D341Med (cell line): ENCODE results near the gene SPNS2.
A peak's percentile ranks its signal among the peaks of the same experiment; 100 is the strongest.

Experiments
- DNase-seq: peaks from one replicate; pipeline ENCODE4 v3.0.0; 2012; ENCODE audit warnings: low spot score

SPNS2 gene

GRCh38 chr17:4550534-4551039 is 51.9 kb downstream of the SPNS2 start:
- no peak for DNase-seq

- DNase-seq = no peak
Measured at GRCh38 chr17:4551141-4551540, 52.5 kb downstream of the SPNS2 start.

GRCh38 chr17:4551796-4552525 is 53.3 kb downstream of the SPNS2 start:
- no peak for DNase-seq

GRCh38 chr17:4553669-4554068 is 55.0 kb downstream of the SPNS2 start:
- no peak for DNase-seq

GRCh38 chr17:4554441-4554996 is 55.8 kb downstream of the SPNS2 start:
- DNase-seq = no peak

- DNase-seq = peak; percentile 95
Measured at GRCh38 chr17:4554997-4555799, 56.5 kb downstream of the SPNS2 start, which contains the start of gene MYBBP1A. MYBBP1A (minus strand) TSS chr17:4555384; CDS start chr17:4555324, 60 bp downstream.

GRCh38 chr17:4555873-4556759 is 57.4 kb downstream of the SPNS2 start:
- no peak for DNase-seq

- no peak for DNase-seq
Measured at GRCh38 chr17:4556996-4557395, 58.3 kb downstream of the SPNS2 start.

- no peak for DNase-seq
Measured at GRCh38 chr17:4557626-4558346, 59.1 kb downstream of the SPNS2 start.

GRCh38 chr17:4558347-4558971 is 59.8 kb downstream of the SPNS2 start:
- DNase-seq = no peak

GRCh38 chr17:4559139-4559791 is 60.6 kb downstream of the SPNS2 start:
- DNase-seq = no peak

GRCh38 chr17:4559966-4560365 is 61.3 kb downstream of the SPNS2 start:
- no peak for DNase-seq

- no peak for DNase-seq
Measured at GRCh38 chr17:4560421-4560820, 61.7 kb downstream of the SPNS2 start, which contains the start of gene GGT6. GGT6 (minus strand) TSS chr17:4560577; CDS start chr17:4560521, 56 bp downstream.

GRCh38 chr17:4560837-4561256 is 62.2 kb downstream of the SPNS2 start:
- no peak for DNase-seq

- no peak for DNase-seq
Measured at GRCh38 chr17:4562015-4562969, 63.6 kb downstream of the SPNS2 start.

- peak; percentile 73 for DNase-seq
Measured at GRCh38 chr17:4565209-4566141, 66.8 kb downstream of the SPNS2 start.

- peak; percentile 60 for DNase-seq
Measured at GRCh38 chr17:4566785-4567184, 68.1 kb downstream of the SPNS2 start.

GRCh38 chr17:4569591-4569990 is 70.9 kb downstream of the SPNS2 start:
- no peak for DNase-seq
